Measurements from ENCODE around the gene RAP1GAP2.
"Not testable (repeated sequence)": the region's sequence is repeated elsewhere in the genome, so short reads cannot be mapped to it uniquely, and the experiment has no call there.

Gene RAP1GAP2

DNA sequence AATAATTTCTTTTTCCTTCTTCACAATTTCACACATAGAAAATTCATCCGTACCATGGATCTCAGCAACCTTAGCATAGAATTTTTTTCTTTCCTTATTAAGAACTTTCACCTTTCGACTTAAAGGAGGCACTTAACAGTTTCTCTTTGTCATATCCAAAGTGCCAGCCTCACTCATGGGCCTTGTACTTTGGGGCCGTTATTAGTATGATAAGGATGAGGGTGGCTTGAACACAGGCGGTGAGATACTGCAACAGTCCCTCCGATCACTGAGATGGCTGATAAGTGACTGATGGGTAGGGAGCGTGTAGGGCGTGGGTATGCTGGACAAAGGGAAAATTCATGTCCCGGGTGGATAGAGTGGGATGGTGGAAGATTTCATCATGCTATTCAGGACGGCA is 181.9 kb downstream of the RAP1GAP2 start:
- DNase-seq: no peak

DNA sequence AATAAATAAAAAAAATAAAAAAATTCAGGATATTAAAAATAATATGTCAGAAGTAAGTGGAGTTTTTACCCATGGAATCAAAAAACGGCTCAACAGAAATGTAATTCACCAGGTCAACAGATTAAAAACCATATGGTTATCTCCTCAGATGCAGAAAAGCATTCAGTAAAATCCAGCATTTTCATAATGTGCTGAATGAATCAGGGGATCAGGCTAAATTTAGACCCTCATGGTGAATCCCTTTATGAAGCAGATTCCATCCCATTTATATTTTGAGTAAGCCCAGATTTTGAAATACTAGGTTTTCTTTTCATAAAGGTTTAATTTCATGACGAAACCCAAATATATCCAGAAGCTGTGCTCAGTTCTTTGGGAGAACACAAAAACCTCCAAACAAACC is 182.8 kb downstream of the RAP1GAP2 start:
- DNase-seq: no peak

- no peak for DNase-seq
These were observed 184.1 kb downstream of the RAP1GAP2 start for GRCh38 chr17:2980211-2980903.

- DNase-seq: no peak
These were observed 184.6 kb downstream of the RAP1GAP2 start for GRCh38 chr17:2980904-2981246.

DNA sequence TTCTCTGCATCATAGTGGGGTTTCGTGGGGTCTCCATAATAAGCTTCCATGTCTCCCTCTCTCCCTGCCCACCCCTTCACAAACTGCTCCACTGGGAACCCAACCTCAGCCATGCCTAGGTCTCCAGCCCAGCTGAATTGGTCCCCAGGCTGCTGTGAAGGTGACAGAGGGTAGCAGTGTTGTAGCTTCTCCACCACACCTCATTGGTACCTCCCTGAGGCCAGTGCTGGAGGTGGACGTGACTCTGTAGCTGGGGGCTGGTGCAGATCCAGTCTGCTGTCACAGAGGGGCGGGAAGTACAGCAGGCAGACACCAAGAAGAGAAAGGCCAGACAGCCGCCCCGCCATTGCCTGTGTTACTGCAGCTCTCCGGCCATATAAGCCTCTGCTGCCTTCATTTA is 185.1 kb downstream of the RAP1GAP2 start:
- DNase-seq: no peak

DNA sequence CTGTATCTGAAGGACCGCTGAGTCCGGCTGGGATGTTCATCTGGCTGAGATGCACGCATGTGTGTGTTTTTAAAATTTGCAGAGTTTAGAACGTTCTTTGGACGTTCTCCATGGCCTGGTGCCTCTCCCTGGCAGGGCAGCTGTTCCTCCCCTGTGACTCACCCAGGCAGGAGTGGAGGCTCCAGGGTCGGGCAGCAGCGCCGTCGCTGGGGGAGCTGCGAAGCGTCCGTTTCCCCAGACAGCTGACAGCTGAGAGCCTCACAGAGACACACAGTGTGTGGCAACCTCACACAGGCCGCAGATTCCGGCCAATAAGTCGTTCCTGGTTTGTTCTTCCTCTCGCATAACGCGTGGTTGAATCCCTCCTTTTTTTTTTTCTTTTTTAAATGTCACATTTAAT is 186.6 kb downstream of the RAP1GAP2 start:
- no peak for DNase-seq

DNA sequence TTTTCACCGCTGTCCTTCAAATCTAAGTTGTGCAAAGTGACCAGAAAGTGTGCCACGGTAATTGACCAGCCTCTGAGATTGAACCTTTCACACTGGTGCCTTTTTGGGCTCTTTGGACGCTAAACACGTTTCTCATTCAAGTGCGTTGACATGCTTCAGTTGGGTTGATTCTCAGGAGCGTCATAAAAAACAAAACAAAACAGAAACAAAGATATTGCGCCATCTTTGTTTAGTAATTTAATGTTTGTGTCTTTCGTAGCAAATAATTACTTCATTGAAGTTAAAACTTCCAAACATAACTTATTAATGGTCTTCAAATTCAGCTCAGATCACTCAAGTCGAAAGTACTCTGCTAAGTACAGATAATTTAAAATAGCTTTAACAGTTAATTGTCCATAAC is 187.0 kb downstream of the RAP1GAP2 start:
- DNase-seq: no peak

GRCh38 chr17:2985318-2985717 is 189.1 kb downstream of the RAP1GAP2 start:
- no peak for DNase-seq

DNA sequence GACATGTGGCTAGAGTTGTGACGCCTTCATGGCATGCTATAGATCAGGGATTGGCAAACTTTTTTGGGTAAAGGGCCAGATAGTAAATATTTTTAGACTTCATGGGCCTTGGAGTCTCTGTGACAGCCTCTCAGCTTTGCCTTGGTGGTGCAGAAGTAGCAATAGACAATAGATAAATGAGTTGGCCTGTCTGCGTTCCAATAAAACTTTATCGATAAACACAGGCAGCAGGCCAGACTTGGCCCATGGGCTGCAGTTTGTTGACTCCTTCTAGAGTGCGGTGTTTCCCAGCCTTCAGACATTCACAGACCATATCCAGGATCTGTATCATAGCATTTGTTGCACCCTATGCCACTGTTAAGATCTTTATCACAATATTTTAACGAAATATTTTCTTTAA is 190.7 kb downstream of the RAP1GAP2 start:
- DNase-seq: no peak

DNA sequence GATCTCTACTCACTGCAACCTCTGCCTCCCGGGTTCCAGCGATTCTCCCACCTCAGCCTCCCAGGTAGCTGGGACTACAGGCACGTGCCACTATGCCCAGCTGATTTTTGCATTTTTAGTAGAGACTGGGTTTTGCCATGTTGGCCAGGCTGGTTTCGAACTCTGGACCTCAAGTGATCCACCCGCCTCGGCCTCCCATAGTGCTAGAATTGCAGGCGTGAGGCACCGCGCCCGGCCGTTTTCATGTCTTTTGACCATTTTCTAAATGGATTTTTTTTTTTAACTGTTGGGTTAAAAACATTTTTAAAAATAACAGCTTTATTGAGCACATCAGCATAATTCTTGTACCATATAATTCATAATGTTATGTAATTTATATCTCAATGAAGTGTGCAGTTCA is 193.2 kb downstream of the RAP1GAP2 start:
- not testable (repeated sequence) for DNase-seq

DNA sequence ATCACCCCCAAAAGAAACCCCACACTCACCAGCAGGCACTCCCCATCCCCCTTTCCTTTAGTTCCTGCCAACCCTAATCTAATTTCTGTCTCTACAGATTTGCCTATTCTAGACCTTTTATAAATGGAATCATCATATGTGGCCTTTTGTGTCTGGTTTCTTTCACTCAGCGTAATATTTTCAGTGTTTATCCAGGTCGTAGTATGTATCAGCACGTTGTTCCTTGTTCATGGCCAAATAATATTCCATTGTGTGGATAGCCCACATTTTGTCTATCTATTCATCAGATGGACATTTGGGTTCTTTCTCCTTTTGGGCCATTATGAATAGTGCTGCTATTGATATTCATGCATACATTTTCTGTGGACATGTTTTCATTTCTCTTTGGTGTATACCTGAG is 193.6 kb downstream of the RAP1GAP2 start:
- DNase-seq: no peak

GRCh38 chr17:2990396-2990795 is 194.2 kb downstream of the RAP1GAP2 start:
- DNase-seq: no peak

DNA sequence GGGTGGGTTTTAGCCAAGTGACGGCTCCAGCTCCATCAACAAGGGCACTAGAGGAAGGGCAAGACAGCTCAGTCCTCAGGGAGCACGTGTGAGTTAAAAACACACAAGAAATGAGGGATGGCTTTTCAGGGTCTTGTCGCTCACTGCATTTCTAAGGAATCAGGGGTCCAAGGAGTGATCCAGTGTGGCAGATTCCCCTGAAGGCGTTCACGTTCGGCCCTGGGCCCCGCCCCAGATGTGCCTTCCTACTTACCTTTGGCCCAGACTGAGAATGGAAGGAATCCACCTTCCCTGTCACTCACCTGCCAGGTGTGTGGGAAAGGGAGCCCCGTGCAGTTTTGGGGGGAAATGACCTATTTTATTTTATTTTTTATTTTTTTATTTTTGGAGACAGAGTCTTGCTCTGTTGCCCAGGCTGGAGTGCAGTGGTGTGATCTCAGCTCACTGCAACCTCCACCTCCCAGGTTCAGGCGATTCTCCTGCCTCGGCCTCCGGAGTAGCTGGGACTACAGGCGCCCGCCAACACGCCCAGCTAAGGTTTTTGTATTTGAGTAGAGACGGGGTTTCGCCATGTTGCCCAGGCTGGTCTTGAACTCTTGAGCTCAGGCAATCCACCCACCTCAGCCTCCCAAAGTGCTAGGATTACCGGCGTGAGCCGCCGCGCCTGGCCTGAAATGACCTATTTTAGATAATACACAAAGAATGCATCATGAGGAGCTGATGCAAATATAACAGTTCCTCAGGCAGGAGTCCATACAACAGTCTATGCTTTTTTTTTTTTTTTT is 195.3 kb downstream of the RAP1GAP2 start:
- DNase-seq: not testable (repeated sequence)

DNA sequence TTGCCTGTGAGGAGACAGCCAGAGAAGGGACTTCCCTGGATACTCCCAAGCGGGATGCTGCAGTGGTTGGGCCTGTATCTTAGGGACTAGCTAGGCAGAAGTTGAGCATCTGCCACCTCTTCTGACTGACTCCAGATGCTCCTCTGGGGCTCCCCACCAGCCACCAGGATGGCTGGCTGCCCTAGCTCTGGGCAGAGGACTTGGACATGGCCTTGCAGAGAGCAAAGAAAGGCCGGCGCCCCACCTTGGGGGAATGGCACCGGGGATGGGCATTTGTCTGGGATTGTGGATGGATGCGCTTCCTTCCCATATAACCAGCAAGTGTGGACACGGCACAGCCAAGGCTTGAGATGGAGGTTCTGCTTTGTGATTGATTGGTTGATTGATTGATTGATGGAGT is 198.2 kb downstream of the RAP1GAP2 start:
- no peak for DNase-seq

GRCh38 chr17:2995377-2995776 is 199.1 kb downstream of the RAP1GAP2 start:
- DNase-seq: no peak

DNA sequence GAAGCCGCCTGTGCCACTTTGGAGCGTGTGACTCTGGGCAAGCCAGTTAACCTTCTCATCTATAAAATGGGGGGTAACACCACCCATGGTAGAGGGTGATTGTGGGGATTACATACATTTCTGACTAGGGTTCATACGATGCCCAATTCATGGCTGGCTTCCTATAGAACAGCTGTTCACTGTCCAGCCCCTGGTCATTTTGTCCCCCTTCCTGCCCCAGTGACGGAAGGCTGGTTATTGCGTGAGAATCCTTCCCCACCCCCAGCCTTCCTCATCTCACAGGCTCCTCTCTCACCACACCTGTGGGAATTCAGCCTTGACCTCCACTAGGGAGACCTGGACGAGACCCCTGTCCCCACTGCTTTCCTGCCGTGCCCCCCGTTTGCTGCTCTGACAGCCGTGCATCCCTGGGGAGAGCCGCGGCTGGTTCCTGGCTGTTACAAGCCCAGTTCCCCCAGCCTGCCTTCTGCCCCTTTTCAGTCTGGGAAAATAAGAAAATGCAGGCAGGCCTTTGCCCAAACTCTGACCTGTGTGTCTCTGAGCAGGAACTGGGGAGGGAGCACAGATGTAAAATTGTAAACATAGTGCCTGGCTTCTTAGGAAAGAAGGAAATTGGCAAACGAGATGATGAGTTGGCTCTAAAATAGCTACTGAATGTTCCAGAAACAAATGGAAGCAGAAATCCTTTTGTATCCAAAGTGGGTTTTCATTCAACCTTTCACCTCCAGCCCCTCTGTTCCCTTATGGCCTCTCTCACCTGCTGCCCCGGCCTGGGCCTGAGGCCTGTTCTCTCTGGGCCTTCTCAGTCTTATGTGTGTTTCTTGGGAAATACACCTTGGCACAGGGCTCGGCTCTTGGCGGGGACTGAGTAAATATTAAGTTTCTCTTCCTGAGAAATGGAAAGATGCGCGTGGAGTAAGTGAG is 199.9 kb downstream of the RAP1GAP2 start:
- DNase-seq: no peak

GRCh38 chr17:2996810-2997670 is 200.8 kb downstream of the RAP1GAP2 start:
- no peak for DNase-seq

GRCh38 chr17:2998469-2998901 is 202.2 kb downstream of the RAP1GAP2 start:
- DNase-seq: not testable (repeated sequence)

GRCh38 chr17:3002538-3003295 is 206.5 kb downstream of the RAP1GAP2 start:
- no peak for DNase-seq

DNA sequence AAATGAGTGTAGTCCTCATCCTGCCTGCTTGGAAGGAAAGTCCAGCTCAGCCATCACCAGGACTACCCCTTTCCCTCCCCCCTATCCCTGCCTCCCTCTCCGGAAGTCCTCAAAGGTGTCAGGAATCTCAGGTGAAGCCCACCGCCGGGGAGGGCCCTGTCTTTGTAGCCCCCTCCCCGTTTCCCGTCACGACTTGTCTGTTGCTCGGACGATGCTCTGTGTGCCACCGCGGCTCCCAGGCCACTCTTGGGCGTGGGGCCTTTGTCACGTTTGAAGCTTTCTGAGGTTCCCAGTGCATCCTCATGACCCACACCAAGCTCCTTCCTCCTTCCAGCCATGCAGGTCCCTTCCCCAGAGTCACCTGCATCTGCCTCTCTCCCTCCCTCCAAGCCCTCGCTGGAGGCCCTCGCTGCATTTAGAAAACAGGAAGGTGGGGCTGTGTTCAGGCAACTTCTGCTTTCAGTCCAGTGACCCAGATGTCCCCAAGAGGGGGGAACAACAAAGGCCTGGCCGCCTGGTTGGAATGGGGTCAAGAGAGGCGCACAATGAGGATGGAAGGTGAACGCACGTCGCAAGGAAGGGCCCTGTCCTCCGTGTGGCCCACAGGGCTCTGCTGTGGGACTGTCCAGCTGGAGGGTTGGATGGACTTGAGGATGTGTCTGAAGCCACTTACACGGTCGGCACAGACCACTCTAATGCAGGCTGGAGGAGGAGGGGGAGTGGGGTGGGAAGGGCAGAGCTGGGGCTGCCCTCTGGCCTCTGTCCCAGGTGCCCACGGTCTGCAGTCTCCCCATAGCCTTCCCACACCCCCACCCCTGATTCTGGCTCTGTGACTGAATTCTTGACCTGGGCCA is 207.3 kb downstream of the RAP1GAP2 start:
- DNase-seq: no peak
